Parathyroid adenoma (tissue), 2 donors: ENCODE data around the gene CLBA1.
"Not testable (repeated sequence)": the region's sequence is repeated elsewhere in the genome, so short reads cannot be mapped to it uniquely, and the experiment has no call there.

ENCODE experiments used
- H2AFZ ChIP-seq: fragments of 300-600 bp; sonication (generic); one replicate; pipeline ENCODE4 v1.7.0; 2017; ENCODE audit warnings: antibody characterized with exemption, mild to moderate bottlenecking
- H3K27ac ChIP-seq: fragments of 300-600 bp; sonication (generic); one replicate; pipeline ENCODE4 v1.7.0; 2017
- H3K27me3 ChIP-seq: fragments of 300-600 bp; sonication (generic); one replicate; pipeline ENCODE4 v1.7.0; 2017; ENCODE audit warnings: low read length; ENCODE audit not compliant: control insufficient read depth, insufficient read depth
- H3K36me3 ChIP-seq: fragments of 300-600 bp; sonication (generic); one replicate; pipeline ENCODE4 v1.7.0; 2017; ENCODE audit warnings: low read length; ENCODE audit not compliant: control insufficient read depth, insufficient read depth
- H3K4me1 ChIP-seq: fragments of 300-600 bp; sonication (generic); one replicate; pipeline ENCODE4 v1.7.0; 2017; ENCODE audit warnings: control low read depth
- H3K4me2 ChIP-seq: fragments of 300-600 bp; sonication (generic); one replicate; pipeline ENCODE4 v1.7.0; 2017; ENCODE audit warnings: low read length
- H3K4me3 ChIP-seq: fragments of 300-600 bp; sonication (generic); one replicate; pipeline ENCODE4 v1.7.0; 2017; ENCODE audit warnings: low read depth, low read length
- H3K79me2 ChIP-seq: fragments of 300-600 bp; sonication (generic); one replicate; pipeline ENCODE4 v1.7.0; 2017; ENCODE audit warnings: control low read depth
- H3K9ac ChIP-seq: fragments of 300-600 bp; sonication (generic); one replicate; pipeline ENCODE4 v1.7.0; 2017; ENCODE audit warnings: mild to moderate bottlenecking
- H3K9me3 ChIP-seq: fragments of 300-600 bp; sonication (generic); one replicate; pipeline ENCODE4 v1.7.0; 2017; ENCODE audit warnings: low read length; ENCODE audit not compliant: control insufficient read depth
- TF ChIP-seq, protein P1 (sequence below): fragments of 300-600 bp; sonication (generic); IDR thresholded peaks from one replicate; pipeline ENCODE4 v1.7.0; 2017; ENCODE audit warnings: antibody characterized with exemption, mild to moderate bottlenecking
- donor health status: primary hyperparathyroidism.

The CLBA1 gene

DNA sequence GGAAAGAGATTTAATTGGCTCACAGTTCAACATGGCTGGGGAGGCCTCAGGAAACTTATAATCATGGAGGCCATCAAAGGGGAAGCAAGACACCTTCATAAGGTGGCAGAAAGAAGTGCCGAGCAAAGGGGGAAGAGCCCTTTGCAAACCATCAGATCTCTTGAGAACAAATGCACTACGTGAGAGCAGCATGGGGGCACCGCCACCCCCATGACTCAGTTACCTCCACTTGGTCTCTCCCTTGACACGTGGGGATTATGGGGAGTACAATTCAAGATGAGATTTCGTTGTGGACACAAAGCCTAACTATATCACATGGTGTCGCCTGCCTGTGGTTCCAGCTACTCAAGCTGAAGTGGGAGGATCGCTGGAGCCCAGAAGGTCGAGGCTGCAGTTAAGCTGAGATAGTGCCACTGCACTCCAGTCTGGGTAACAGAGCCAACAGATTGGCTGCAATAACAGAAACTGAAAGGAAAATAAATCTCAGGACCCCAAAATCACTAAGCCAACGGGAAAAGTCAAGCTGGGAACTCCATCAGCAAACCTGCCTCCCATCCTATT is 45.3 kb downstream of the CLBA1 start:
- H3K4me2 ChIP-seq = no peak overlapping the region
- TF ChIP-seq, protein P1, sequence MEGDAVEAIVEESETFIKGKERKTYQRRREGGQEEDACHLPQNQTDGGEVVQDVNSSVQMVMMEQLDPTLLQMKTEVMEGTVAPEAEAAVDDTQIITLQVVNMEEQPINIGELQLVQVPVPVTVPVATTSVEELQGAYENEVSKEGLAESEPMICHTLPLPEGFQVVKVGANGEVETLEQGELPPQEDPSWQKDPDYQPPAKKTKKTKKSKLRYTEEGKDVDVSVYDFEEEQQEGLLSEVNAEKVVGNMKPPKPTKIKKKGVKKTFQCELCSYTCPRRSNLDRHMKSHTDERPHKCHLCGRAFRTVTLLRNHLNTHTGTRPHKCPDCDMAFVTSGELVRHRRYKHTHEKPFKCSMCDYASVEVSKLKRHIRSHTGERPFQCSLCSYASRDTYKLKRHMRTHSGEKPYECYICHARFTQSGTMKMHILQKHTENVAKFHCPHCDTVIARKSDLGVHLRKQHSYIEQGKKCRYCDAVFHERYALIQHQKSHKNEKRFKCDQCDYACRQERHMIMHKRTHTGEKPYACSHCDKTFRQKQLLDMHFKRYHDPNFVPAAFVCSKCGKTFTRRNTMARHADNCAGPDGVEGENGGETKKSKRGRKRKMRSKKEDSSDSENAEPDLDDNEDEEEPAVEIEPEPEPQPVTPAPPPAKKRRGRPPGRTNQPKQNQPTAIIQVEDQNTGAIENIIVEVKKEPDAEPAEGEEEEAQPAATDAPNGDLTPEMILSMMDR = no peak
- no peaks in the 10 kb centered on the region for H3K4me1 ChIP-seq
- H3K9me3 ChIP-seq = no peaks in the 10 kb centered on the region
- H3K79me2 ChIP-seq = no peaks in the 10 kb centered on the region
- H3K4me3 ChIP-seq = no peak overlapping the region
- no peaks in the 10 kb centered on the region for H3K27me3 ChIP-seq
- H3K27ac ChIP-seq = no peak overlapping the region
- H3K36me3 ChIP-seq = no peaks in the 10 kb centered on the region
- no peak overlapping the region for H2AFZ ChIP-seq
- H3K9ac ChIP-seq = no peak overlapping the region

- not testable (repeated sequence) for H3K9ac ChIP-seq, H2AFZ ChIP-seq, H3K4me2 ChIP-seq, H3K79me2 ChIP-seq, H3K27ac ChIP-seq, H3K27me3 ChIP-seq, H3K4me1 ChIP-seq, H3K9me3 ChIP-seq, H3K4me3 ChIP-seq, H3K36me3 ChIP-seq
These were observed 46.9 kb downstream of the CLBA1 start for GRCh38 chr14:105032451-105032901.

DNA sequence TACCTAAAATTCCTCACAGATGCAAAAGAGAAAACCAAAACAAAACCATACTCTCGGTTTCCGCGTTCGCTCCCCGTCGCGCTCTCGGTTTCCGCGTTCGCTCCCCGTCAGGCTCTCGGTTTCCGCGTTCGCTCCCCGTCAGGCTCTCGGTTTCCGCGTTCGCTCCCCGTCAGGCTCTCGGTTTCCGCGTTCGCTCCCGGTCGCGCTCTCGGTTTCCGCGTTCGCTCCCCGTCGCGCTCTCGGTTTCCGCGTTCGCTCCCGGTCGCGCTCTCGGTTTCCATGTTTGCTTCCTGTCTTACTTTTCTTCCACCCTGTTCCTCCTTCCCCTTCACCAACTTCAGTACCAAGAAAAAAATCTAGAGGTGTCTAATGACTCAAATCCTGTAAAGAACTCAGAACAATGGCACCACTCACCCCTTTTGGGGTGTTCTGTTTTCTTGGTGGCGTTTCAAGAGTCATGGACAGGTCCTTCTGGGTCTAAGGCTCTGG is 47.9 kb downstream of the CLBA1 start:
- not testable (repeated sequence) for H3K79me2 ChIP-seq, H3K36me3 ChIP-seq, H3K9ac ChIP-seq, H3K27me3 ChIP-seq, H3K27ac ChIP-seq, H3K9me3 ChIP-seq, H3K4me1 ChIP-seq, H3K4me2 ChIP-seq
- H3K4me3 ChIP-seq = peak overlapping the region; percentile 43
- H2AFZ ChIP-seq = peak overlapping the region; percentile 12

GRCh38 chr14:105034315-105035039 is 48.9 kb downstream of the CLBA1 start:
- H3K36me3 ChIP-seq = no peaks in the 10 kb centered on the region
- no peaks in the 10 kb centered on the region for H3K9me3 ChIP-seq
- H3K27me3 ChIP-seq = no peaks in the 10 kb centered on the region
- H3K79me2 ChIP-seq = no peaks in the 10 kb centered on the region
- TF ChIP-seq, protein P1 = no peak
- H2AFZ ChIP-seq = no peak overlapping the region
- no peak overlapping the region for H3K4me3 ChIP-seq
- no peaks in the 10 kb centered on the region for H3K4me1 ChIP-seq
- no peak overlapping the region for H3K4me2 ChIP-seq
- no peak overlapping the region for H3K27ac ChIP-seq
- H3K9ac ChIP-seq = no peak overlapping the region

GRCh38 chr14:105035616-105036015 is 50.0 kb downstream of the CLBA1 start:
- H3K79me2 ChIP-seq, H3K4me1 ChIP-seq, H3K36me3 ChIP-seq, H3K27me3 ChIP-seq, H3K27ac ChIP-seq, H3K4me2 ChIP-seq, H2AFZ ChIP-seq, H3K4me3 ChIP-seq, H3K9ac ChIP-seq, H3K9me3 ChIP-seq: not testable (repeated sequence)

- Histone ChIP-seq H3K27ac (no peak overlapping the region), H3K27me3 (no peaks in the 10 kb centered on the region), H3K4me3 (no peak overlapping the region), H3K9ac (no peak overlapping the region), H3K4me2 (no peak overlapping the region), H2AFZ (no peak overlapping the region), H3K79me2 (no peaks in the 10 kb centered on the region), H3K4me1 (no peaks in the 10 kb centered on the region), H3K36me3 (no peaks in the 10 kb centered on the region), H3K9me3 (no peaks in the 10 kb centered on the region)
- TF ChIP-seq, protein P1 = no peak
These were observed 54.0 kb downstream of the CLBA1 start for GRCh38 chr14:105039458-105040205.
